ENCODE measurements around the gene H1-8.

The H1-8 gene

DNA sequence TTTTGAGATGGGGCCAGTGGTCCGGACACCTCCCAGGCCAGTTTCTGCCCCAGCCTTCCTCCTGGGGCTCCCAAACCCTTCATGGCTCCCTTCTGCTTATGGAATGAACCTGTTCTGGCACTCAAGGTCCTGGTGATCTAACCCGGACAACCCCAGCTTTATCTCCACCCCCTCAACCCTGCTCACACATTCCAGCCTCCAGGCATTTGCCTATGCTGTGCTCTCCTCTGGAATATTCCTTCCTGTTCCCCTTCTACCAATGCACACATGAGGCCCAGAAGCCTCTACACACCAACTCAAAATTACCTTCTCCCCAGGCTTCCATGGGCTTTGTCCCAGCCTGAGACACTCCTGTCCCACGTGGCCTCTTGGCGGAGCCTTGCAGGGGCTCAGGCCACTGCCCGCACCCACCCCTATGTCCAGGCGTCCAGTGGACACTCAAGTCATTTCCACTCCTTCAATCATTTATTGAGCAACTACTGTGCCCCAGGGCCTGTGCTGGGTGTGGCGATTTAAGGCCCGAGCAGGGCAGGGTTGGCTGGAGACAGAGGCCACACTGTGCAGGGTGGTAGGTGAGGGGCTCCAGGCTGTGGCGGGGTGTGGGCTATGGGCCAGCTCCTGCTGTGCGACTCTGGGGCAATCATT is 44.7 kb downstream of the H1-8 start:
- H2AFZ ChIP-seq (ENCODE audit: insufficient read depth, low read length, poor library complexity) = no peak overlapping the region
- H3K4me3 ChIP-seq (ENCODE audit: low read depth, low read length) = no peak overlapping the region
- peak overlapping the region; percentile 40 for H2BK120ac ChIP-seq (ENCODE audit: insufficient read depth, low read length, poor library complexity)
- peak; percentile 96 to 98 for DNase-seq
- H4K8ac ChIP-seq (ENCODE audit: low read depth, low read length) = peak overlapping the region; percentile 59
- H3K79me2 ChIP-seq (ENCODE audit: control insufficient read depth, insufficient read depth, low read length, poor library complexity) = peaks cover 14% of the 10 kb centered on the region
- H3K4me2 ChIP-seq (ENCODE audit: low read length) = no peak overlapping the region
- H3K23ac ChIP-seq (ENCODE audit: low read length) = no peak overlapping the region
- H3K36me3 ChIP-seq (ENCODE audit: control insufficient read depth in 1 of 2, insufficient read depth in 2 of 2, low read length in 2 of 2) = peaks cover 59 to 64% of the 10 kb centered on the region in 2 experiments
- WGBS (ENCODE audit: extremely low coverage, insufficient coverage, insufficient read length) = no CpG with 5 or more reads among the region's 10 CpGs
- H3K4me1 ChIP-seq (ENCODE audit: control insufficient read depth in 1 of 2, insufficient read depth in 2 of 2, low read length in 2 of 2) = peaks cover 35 to 40% of the 10 kb centered on the region in 2 experiments
- peaks cover 2% of the 10 kb centered on the region for H3K9me3 ChIP-seq (ENCODE audit: insufficient read depth, low read depth, low read length)
- peak overlapping the region; percentile 23 for H2AK5ac ChIP-seq (ENCODE audit: low read length)
- no peak overlapping the region for H4K12ac ChIP-seq (ENCODE audit: low read depth, low read length)
- H3K4ac ChIP-seq (ENCODE audit: low read depth, low read length) = peak overlapping the region; percentile 25
- peak overlapping the region; percentile 25 for H2BK5ac ChIP-seq (ENCODE audit: low read depth, low read length, poor library complexity)
- peak overlapping the region; percentile 36 for H3K14ac ChIP-seq (ENCODE audit: low read length)
- H3K27ac ChIP-seq (ENCODE audit: low read depth, low read length) = peak overlapping the region; percentile 18
- H3K27me3 ChIP-seq (ENCODE audit: insufficient read depth, low read length) = no peaks in the 10 kb centered on the region
- H3K79me1 ChIP-seq (ENCODE audit: low read length) = peaks cover 21% of the 10 kb centered on the region
- peak overlapping the region; percentile 23 for H2BK12ac ChIP-seq (ENCODE audit: low read length)
- H4K91ac ChIP-seq (ENCODE audit: low read depth, low read length) = peak overlapping the region; percentile 27
- H3K18ac ChIP-seq (ENCODE audit: low read length) = peak overlapping the region; percentile 59
- no peak overlapping the region for H3K9ac ChIP-seq (ENCODE audit: low read length)

DNA sequence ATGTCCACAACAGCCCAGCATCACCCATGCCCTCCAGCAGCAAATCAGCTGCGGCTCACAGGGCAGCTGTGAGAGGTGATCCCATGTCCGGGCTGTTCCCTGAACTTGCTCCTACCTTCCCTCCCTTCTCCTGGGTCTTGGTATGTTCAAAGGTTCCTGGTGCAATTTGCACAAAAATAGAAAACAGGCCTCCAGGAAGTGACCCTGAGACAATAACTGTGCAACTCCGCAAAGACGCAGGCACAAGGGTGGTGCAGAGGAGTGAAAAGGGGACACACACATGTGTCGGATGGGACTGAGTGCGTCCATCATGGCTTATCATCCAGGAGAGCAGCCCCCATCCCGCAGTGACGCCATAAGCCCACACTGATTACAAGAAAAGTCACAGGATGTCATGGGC is 47.2 kb downstream of the H1-8 start:
- Histone ChIP-seq H4K91ac (ENCODE audit: low read depth, low read length) (peak overlapping the region; percentile 20), H3K27me3 (ENCODE audit: insufficient read depth, low read length) (no peaks in the 10 kb centered on the region), H2AK5ac (ENCODE audit: low read length) (peak overlapping the region; percentile 60), H4K8ac (ENCODE audit: low read depth, low read length) (no peak overlapping the region), H3K4me1 (ENCODE audit: control insufficient read depth in 1 of 2, insufficient read depth in 2 of 2, low read length in 2 of 2) (peaks cover 44 to 52% of the 10 kb centered on the region in 2 experiments), H3K18ac (ENCODE audit: low read length) (peak overlapping the region; percentile 75), H2BK120ac (ENCODE audit: insufficient read depth, low read length, poor library complexity) (no peak overlapping the region), H3K4me3 (ENCODE audit: low read depth, low read length) (no peak overlapping the region), H3K4me2 (ENCODE audit: low read length) (no peak overlapping the region), H2BK5ac (ENCODE audit: low read depth, low read length, poor library complexity) (peak overlapping the region; percentile 2), H2BK12ac (ENCODE audit: low read length) (no peak overlapping the region), H3K23ac (ENCODE audit: low read length) (no peak overlapping the region), H3K36me3 (ENCODE audit: control insufficient read depth in 1 of 2, insufficient read depth in 2 of 2, low read length in 2 of 2) (peaks cover 46 to 54% of the 10 kb centered on the region in 2 experiments), H3K14ac (ENCODE audit: low read length) (no peak overlapping the region), H3K9ac (ENCODE audit: low read length) (no peak overlapping the region), H3K9me3 (ENCODE audit: insufficient read depth, low read depth, low read length) (peaks cover 4% of the 10 kb centered on the region), H3K4ac (ENCODE audit: low read depth, low read length) (peak overlapping the region; percentile 82), H3K27ac (ENCODE audit: low read depth, low read length) (peak overlapping the region; percentile 16), H3K79me1 (ENCODE audit: low read length) (peaks cover 29% of the 10 kb centered on the region), H3K79me2 (ENCODE audit: control insufficient read depth, insufficient read depth, low read length, poor library complexity) (peaks cover 25% of the 10 kb centered on the region), H2AFZ (ENCODE audit: insufficient read depth, low read length, poor library complexity) (no peak overlapping the region), H4K12ac (ENCODE audit: low read depth, low read length) (no peak overlapping the region)
- no CpG with 5 or more reads among the region's 8 CpGs for WGBS (ENCODE audit: extremely low coverage, insufficient coverage, insufficient read length)
- DNase-seq = peak in 1 of 2 donors; percentile 26

DNA sequence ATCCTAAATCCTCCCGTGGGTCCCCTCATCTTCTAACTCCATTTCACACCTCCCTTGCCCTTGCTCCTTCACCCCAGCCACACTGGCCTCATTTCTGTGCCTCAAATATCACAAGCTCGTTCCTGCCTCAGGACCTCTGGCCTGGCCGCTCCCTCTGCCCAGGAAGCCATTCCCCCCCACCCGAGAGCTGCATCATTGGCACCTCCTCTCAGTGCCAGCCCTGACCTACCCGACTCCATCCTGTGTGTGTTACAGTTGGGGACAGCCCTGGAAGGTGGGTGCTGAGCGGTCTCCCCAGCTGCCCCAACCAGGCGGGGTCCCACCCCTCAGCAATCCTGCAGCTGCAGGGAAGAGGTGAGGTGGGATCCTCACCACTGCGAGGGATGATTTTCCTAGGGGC is 49.0 kb downstream of the H1-8 start:
- no peak for DNase-seq
- peak overlapping the region; percentile 77 for H3K14ac ChIP-seq (ENCODE audit: low read length)
- H4K91ac ChIP-seq (ENCODE audit: low read depth, low read length) = no peak overlapping the region
- no peak overlapping the region for H3K4me2 ChIP-seq (ENCODE audit: low read length)
- H2AK5ac ChIP-seq (ENCODE audit: low read length) = peak overlapping the region; percentile 66
- peaks cover 43% of the 10 kb centered on the region for H3K79me1 ChIP-seq (ENCODE audit: low read length)
- peak overlapping the region; percentile 51 for H2AFZ ChIP-seq (ENCODE audit: insufficient read depth, low read length, poor library complexity)
- peak overlapping the region; percentile 14 for H4K8ac ChIP-seq (ENCODE audit: low read depth, low read length)
- no peak overlapping the region for H4K12ac ChIP-seq (ENCODE audit: low read depth, low read length)
- no peak overlapping the region for H3K27ac ChIP-seq (ENCODE audit: low read depth, low read length)
- no peak overlapping the region for H3K4me3 ChIP-seq (ENCODE audit: low read depth, low read length)
- H3K4me1 ChIP-seq (ENCODE audit: control insufficient read depth in 1 of 2, insufficient read depth in 2 of 2, low read length in 2 of 2) = peaks cover 61 to 66% of the 10 kb centered on the region in 2 experiments
- H3K27me3 ChIP-seq (ENCODE audit: insufficient read depth, low read length) = no peaks in the 10 kb centered on the region
- H3K9me3 ChIP-seq (ENCODE audit: insufficient read depth, low read depth, low read length) = peaks cover 2% of the 10 kb centered on the region
- H2BK5ac ChIP-seq (ENCODE audit: low read depth, low read length, poor library complexity) = no peak overlapping the region
- H3K23ac ChIP-seq (ENCODE audit: low read length) = no peak overlapping the region
- H2BK12ac ChIP-seq (ENCODE audit: low read length) = peak overlapping the region; percentile 76
- no CpG with 5 or more reads among the region's 8 CpGs for WGBS (ENCODE audit: extremely low coverage, insufficient coverage, insufficient read length)
- H3K18ac ChIP-seq (ENCODE audit: low read length) = peak overlapping the region; percentile 85
- H3K79me2 ChIP-seq (ENCODE audit: control insufficient read depth, insufficient read depth, low read length, poor library complexity) = peaks cover 34% of the 10 kb centered on the region
- H2BK120ac ChIP-seq (ENCODE audit: insufficient read depth, low read length, poor library complexity) = peak overlapping the region; percentile 21
- peaks cover 29 to 42% of the 10 kb centered on the region in 2 experiments for H3K36me3 ChIP-seq (ENCODE audit: control insufficient read depth in 1 of 2, insufficient read depth in 2 of 2, low read length in 2 of 2)
- peak overlapping the region; percentile 35 for H3K4ac ChIP-seq (ENCODE audit: low read depth, low read length)
- no peak overlapping the region for H3K9ac ChIP-seq (ENCODE audit: low read length)

DNA sequence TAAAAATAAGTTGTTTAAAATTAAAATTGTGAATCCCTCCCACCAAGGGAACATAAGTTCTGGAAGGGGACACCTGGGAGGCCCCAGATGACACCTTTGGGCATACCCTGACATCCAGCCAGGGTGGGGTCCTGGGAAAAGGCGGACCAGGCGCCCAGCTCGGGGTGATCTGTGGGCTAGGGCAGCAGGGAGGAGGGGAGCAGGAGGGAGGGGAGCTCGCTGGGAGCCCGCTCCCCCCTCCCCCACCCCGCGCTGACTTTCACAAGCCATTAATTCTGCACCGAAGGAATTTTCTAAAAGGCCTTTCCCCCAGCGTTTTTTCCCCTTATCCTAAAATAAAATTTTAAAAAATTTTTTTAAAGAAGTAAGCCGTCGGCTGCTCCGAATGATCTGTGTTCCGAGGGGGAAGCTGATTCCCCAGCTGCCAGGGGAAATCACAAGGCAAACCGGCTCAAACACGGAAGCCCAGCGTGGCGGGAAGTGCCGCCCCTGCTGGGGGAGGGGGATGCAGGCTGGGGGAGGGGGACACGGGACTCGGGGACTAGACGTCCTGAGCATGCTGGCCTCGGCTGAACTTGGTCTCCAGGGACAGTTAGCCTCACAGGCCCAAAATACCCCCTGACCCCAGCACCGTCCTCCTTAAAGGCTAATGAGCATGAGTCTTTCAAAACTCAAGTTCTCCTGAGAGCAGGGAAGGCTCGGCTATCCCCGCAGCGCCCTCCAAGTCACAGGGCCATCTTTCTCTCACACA is 49.6 kb downstream of the H1-8 start:
- Histone ChIP-seq H3K23ac (ENCODE audit: low read length) (no peak overlapping the region), H2BK5ac (ENCODE audit: low read depth, low read length, poor library complexity) (no peak overlapping the region), H3K4ac (ENCODE audit: low read depth, low read length) (peak overlapping the region; percentile 84), H3K14ac (ENCODE audit: low read length) (peak overlapping the region; percentile 61), H3K18ac (ENCODE audit: low read length) (peak overlapping the region; percentile 90), H4K12ac (ENCODE audit: low read depth, low read length) (peak overlapping the region; percentile 39), H3K79me2 (ENCODE audit: control insufficient read depth, insufficient read depth, low read length, poor library complexity) (peaks cover 36% of the 10 kb centered on the region), H2AFZ (ENCODE audit: insufficient read depth, low read length, poor library complexity) (peak overlapping the region; percentile 40), H3K4me1 (ENCODE audit: control insufficient read depth in 1 of 2, insufficient read depth in 2 of 2, low read length in 2 of 2) (peaks cover 62 to 67% of the 10 kb centered on the region in 2 experiments), H3K4me3 (ENCODE audit: low read depth, low read length) (no peak overlapping the region), H3K36me3 (ENCODE audit: control insufficient read depth in 1 of 2, insufficient read depth in 2 of 2, low read length in 2 of 2) (peaks cover 23 to 37% of the 10 kb centered on the region in 2 experiments), H3K4me2 (ENCODE audit: low read length) (peak overlapping the region; percentile 32), H4K91ac (ENCODE audit: low read depth, low read length) (peak overlapping the region; percentile 89), H2BK12ac (ENCODE audit: low read length) (peak overlapping the region; percentile 61), H3K9ac (ENCODE audit: low read length) (no peak overlapping the region), H3K79me1 (ENCODE audit: low read length) (peaks cover 48% of the 10 kb centered on the region), H3K27me3 (ENCODE audit: insufficient read depth, low read length) (no peaks in the 10 kb centered on the region), H3K9me3 (ENCODE audit: insufficient read depth, low read depth, low read length) (peaks cover 2% of the 10 kb centered on the region), H2AK5ac (ENCODE audit: low read length) (peak overlapping the region; percentile 83), H3K27ac (ENCODE audit: low read depth, low read length) (peak overlapping the region; percentile 6), H2BK120ac (ENCODE audit: insufficient read depth, low read length, poor library complexity) (peak overlapping the region; percentile 77), H4K8ac (ENCODE audit: low read depth, low read length) (peak overlapping the region; percentile 75)
- WGBS (ENCODE audit: extremely low coverage, insufficient coverage, insufficient read length) = no CpG with 5 or more reads among the region's 26 CpGs
- DNase-seq = peak in 1 of 2 donors; percentile 16
